WI38 (cell line): ENCODE measurements around the gene SRGAP2.
"Not testable (repeated sequence)": the region's sequence is repeated elsewhere in the genome, so short reads cannot be mapped to it uniquely, and the experiment has no call there.

Experiments
- H3K4me3 ChIP-seq: 2 replicates; pipeline ENCODE4 v1.5.1; 2011; ENCODE audit warnings: low read depth, mild to moderate bottlenecking, control low read depth, low read length

The SRGAP2 gene

GRCh38 chr1:206205569-206205968 is 2.2 kb downstream of the SRGAP2 start:
- not testable (repeated sequence) for H3K4me3 ChIP-seq

GRCh38 chr1:206210802-206211201 is 7.5 kb downstream of the SRGAP2 start:
- H3K4me3 ChIP-seq, result not testable (repeated sequence)

GRCh38 chr1:206215600-206216392 is 12.5 kb downstream of the SRGAP2 start:
- not testable (repeated sequence) for H3K4me3 ChIP-seq

GRCh38 chr1:206218285-206218684 is 14.9 kb downstream of the SRGAP2 start:
- H3K4me3 ChIP-seq, result not testable (repeated sequence)

GRCh38 chr1:206218765-206219164 is 15.4 kb downstream of the SRGAP2 start:
- H3K4me3 ChIP-seq, result not testable (repeated sequence)

- not testable (repeated sequence) for H3K4me3 ChIP-seq
These were observed 16.4 kb downstream of the SRGAP2 start for GRCh38 chr1:206219514-206220331.

GRCh38 chr1:206220332-206221000 is 17.1 kb downstream of the SRGAP2 start:
- not testable (repeated sequence) for H3K4me3 ChIP-seq

GRCh38 chr1:206221585-206221984 is 18.2 kb downstream of the SRGAP2 start:
- H3K4me3 ChIP-seq, result not testable (repeated sequence)

GRCh38 chr1:206224190-206224776 is 20.9 kb downstream of the SRGAP2 start:
- not testable (repeated sequence) for H3K4me3 ChIP-seq

GRCh38 chr1:206225386-206225785 is 22.0 kb downstream of the SRGAP2 start:
- not testable (repeated sequence) for H3K4me3 ChIP-seq

- H3K4me3 ChIP-seq, result not testable (repeated sequence)
These were observed 23.5 kb downstream of the SRGAP2 start for GRCh38 chr1:206226886-206227285.

- not testable (repeated sequence) for H3K4me3 ChIP-seq
These were observed 25.9 kb downstream of the SRGAP2 start for GRCh38 chr1:206229286-206229685.

GRCh38 chr1:206231989-206232388 is 28.6 kb downstream of the SRGAP2 start:
- not testable (repeated sequence) for H3K4me3 ChIP-seq

GRCh38 chr1:206232970-206233645 is 29.8 kb downstream of the SRGAP2 start:
- not testable (repeated sequence) for H3K4me3 ChIP-seq

GRCh38 chr1:206234189-206234916 is 31.0 kb downstream of the SRGAP2 start:
- not testable (repeated sequence) for H3K4me3 ChIP-seq

- not testable (repeated sequence) for H3K4me3 ChIP-seq
These were observed 31.8 kb downstream of the SRGAP2 start for GRCh38 chr1:206235190-206235589.

GRCh38 chr1:206240288-206240687 is 36.9 kb downstream of the SRGAP2 start:
- not testable (repeated sequence) for H3K4me3 ChIP-seq

GRCh38 chr1:206243335-206243734 is 40.0 kb downstream of the SRGAP2 start:
- not testable (repeated sequence) for H3K4me3 ChIP-seq

GRCh38 chr1:206245479-206245878 is 42.1 kb downstream of the SRGAP2 start:
- not testable (repeated sequence) for H3K4me3 ChIP-seq
